Astrocyte (in vitro differentiated cells and primary cell): ENCODE measurements around the gene GSG1L. TPM values are rescaled to one million over a fixed set of nuclear protein-coding genes. Genes with fewer than 3 reads are reported as not detected.

Source experiments
- DNase-seq: peaks from one replicate; pipeline ENCODE4 v3.0.0-alpha.2; 2010; ENCODE audit warnings: low read depth
- FAIRE-seq: peaks from 2 replicates; lab custom pipeline; 2011; peaks lifted over from hg19 to GRCh38; lab: Jason Lieb, UNC
- H2AFZ ChIP-seq: 2 replicates; pipeline ENCODE4 v1.6.0; 2012; ENCODE audit warnings: low read depth, low read length, inconsistent platforms
- H3K27ac ChIP-seq: 2 replicates; pipeline ENCODE4 v1.5.1; 2011; ENCODE audit warnings: low read depth, low read length, inconsistent platforms
- H3K27me3 ChIP-seq: 2 replicates; pipeline ENCODE4 v1.6.0; 2011; ENCODE audit warnings: low read length, inconsistent platforms; ENCODE audit not compliant: insufficient read depth
- H3K36me3 ChIP-seq: 2 replicates; pipeline ENCODE4 v1.5.1; 2011; ENCODE audit warnings: low read length, inconsistent platforms; ENCODE audit not compliant: insufficient read depth
- H3K4me1 ChIP-seq: 2 replicates; pipeline ENCODE4 v1.5.1; 2011; ENCODE audit warnings: low read length, inconsistent platforms; ENCODE audit not compliant: insufficient read depth
- H3K4me2 ChIP-seq: 2 replicates; pipeline ENCODE4 v1.6.0; 2012; ENCODE audit warnings: low read length, inconsistent platforms
- H3K4me3 ChIP-seq: 2 replicates; pipeline ENCODE4 v1.5.1; 2011; ENCODE audit warnings: low read depth, mild to moderate bottlenecking, low read length, inconsistent platforms; ENCODE audit not compliant: insufficient read depth
- H3K79me2 ChIP-seq: 2 replicates; pipeline ENCODE4 v1.6.0; 2012; ENCODE audit warnings: mild to moderate bottlenecking, low read length, inconsistent platforms; ENCODE audit not compliant: insufficient read depth
- H3K9ac ChIP-seq: 2 replicates; pipeline ENCODE4 v1.6.0; 2012; ENCODE audit warnings: mild to moderate bottlenecking, low read length, inconsistent platforms
- H3K9me3 ChIP-seq: 2 replicates; pipeline ENCODE4 v1.5.1; 2012; ENCODE audit warnings: low read depth, mild to moderate bottlenecking, low read length, inconsistent platforms; ENCODE audit not compliant: insufficient read depth
- H4K20me1 ChIP-seq: 2 replicates; pipeline ENCODE4 v1.6.0; 2012; ENCODE audit warnings: low read length, inconsistent platforms; ENCODE audit not compliant: insufficient read depth
- H3K27ac Mint-ChIP-seq: one replicate; pipeline ENCODE4 v1.8.0; 2021; ENCODE audit warnings: mild to moderate bottlenecking, mixed read lengths; ENCODE audit not compliant: unreplicated experiment
- H3K27me3 Mint-ChIP-seq: one replicate; pipeline ENCODE4 v1.8.0; 2021; ENCODE audit warnings: low read depth, mixed read lengths; ENCODE audit not compliant: unreplicated experiment
- H3K36me3 Mint-ChIP-seq: one replicate; pipeline ENCODE4 v1.8.0; 2021; ENCODE audit warnings: low read depth, mixed read lengths; ENCODE audit not compliant: unreplicated experiment
- H3K4me1 Mint-ChIP-seq: one replicate; pipeline ENCODE4 v1.8.0; 2021; ENCODE audit warnings: low read depth, mixed read lengths; ENCODE audit not compliant: unreplicated experiment
- H3K4me3 Mint-ChIP-seq: one replicate; pipeline ENCODE4 v1.8.0; 2021; ENCODE audit warnings: mild to moderate bottlenecking, moderate library complexity, mixed read lengths; ENCODE audit not compliant: unreplicated experiment
- H3K9me3 Mint-ChIP-seq: one replicate; pipeline ENCODE4 v1.8.0; 2021; ENCODE audit warnings: mild to moderate bottlenecking, mixed read lengths; ENCODE audit not compliant: unreplicated experiment
- CTCF ChIP-seq: IDR thresholded peaks from 2 replicates; pipeline ENCODE4 v1.5.1; 2011; ENCODE audit warnings: low read depth, mild to moderate bottlenecking, inconsistent platforms, low read length, moderate library complexity; ENCODE audit not compliant: insufficient read depth
- EZH2 ChIP-seq: IDR thresholded peaks from 2 replicates; pipeline ENCODE4 v1.6.1; 2012; ENCODE audit warnings: mild to moderate bottlenecking, low read length, inconsistent platforms; ENCODE audit not compliant: insufficient read depth
- total RNA-seq: library from RNA; stranded (reverse); gene quantifications from 2 replicates; pipeline ENCODE4 v1.2.1, GENCODE V29; 2021

The GSG1L gene
- total RNA-seq, 1 donor from 2014 or later: not detected

DNA sequence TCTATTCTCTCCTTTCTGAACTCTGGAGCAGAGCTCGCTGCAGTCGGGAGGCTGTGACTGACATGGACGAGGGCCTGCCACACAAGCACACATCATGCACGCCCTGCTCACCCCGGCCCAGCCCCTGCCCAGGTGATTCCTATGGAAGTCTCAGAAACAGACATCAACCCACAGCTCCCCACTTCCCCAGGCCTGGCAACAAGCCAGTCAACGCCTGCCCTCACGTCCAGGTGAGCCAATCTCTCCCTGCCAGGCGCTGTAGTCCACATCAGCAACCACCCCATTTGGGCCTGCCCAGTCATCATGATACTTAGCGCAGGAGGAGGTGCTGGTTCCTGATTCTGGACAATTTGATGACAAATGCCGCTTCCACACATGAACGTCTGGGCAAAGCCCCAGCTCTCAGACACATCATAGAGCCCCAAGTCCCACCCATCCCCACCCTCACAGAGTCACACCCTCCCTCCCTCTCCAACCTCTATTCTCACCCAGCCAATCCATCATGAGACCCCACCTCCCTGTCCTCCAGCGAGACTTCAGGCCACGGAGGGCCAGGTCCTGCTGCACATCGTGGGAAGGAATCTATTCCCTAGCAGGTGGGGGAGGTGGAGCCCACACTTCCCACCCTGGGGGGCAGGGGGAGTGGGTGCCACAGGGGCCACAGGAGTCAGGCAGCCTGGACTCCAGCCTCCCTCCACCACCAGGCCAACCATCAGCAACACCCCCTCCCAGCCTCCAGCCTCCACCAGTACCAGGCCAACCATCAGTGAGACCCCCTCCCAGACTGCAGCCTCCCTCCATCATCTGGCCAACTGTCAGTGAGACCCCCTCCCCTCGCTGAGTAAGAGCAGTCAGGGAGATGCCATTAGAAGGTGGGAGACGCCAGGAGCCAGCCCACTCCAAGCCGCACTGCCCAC, 33.7 kb upstream of the GSG1L start:
- no peaks in the 10 kb centered on the region for H3K4me1 ChIP-seq
- no peaks in the 10 kb centered on the region for H3K9me3 Mint-ChIP-seq
- no peak overlapping the region for H3K4me2 ChIP-seq
- H3K9ac ChIP-seq: no peak overlapping the region
- no peaks in the 10 kb centered on the region for H3K27me3 Mint-ChIP-seq
- no peak overlapping the region for H2AFZ ChIP-seq
- no peaks in the 10 kb centered on the region for H3K27me3 ChIP-seq
- FAIRE-seq (no peak), DNase-seq (no peak)
- H3K4me1 Mint-ChIP-seq: peaks cover 6% of the 10 kb centered on the region
- H3K9me3 ChIP-seq: no peaks in the 10 kb centered on the region
- no peak overlapping the region for H3K27ac Mint-ChIP-seq
- peaks cover 2% of the 10 kb centered on the region for H3K79me2 ChIP-seq
- H4K20me1 ChIP-seq: peaks cover 51% of the 10 kb centered on the region
- H3K27ac ChIP-seq: no peak overlapping the region
- TF ChIP-seq CTCF (no peak), EZH2 (no peak)
- H3K36me3 ChIP-seq: peaks cover 20% of the 10 kb centered on the region
- H3K4me3 Mint-ChIP-seq: no peak overlapping the region
- H3K4me3 ChIP-seq: no peak overlapping the region
- H3K36me3 Mint-ChIP-seq: peaks cover 18% of the 10 kb centered on the region

- peaks cover 65% of the 10 kb centered on the region for H4K20me1 ChIP-seq
- peaks cover 10% of the 10 kb centered on the region for H3K4me1 Mint-ChIP-seq
- no peaks in the 10 kb centered on the region for H3K9me3 ChIP-seq
- peaks cover 13% of the 10 kb centered on the region for H3K4me1 ChIP-seq
- H3K27me3 ChIP-seq: no peaks in the 10 kb centered on the region
- H3K36me3 Mint-ChIP-seq: peaks cover 3% of the 10 kb centered on the region
- no peak for FAIRE-seq
- no peaks in the 10 kb centered on the region for H3K27me3 Mint-ChIP-seq
- H3K36me3 ChIP-seq: peaks cover 7% of the 10 kb centered on the region
- no peak overlapping the region for H3K27ac Mint-ChIP-seq
- H3K27ac ChIP-seq: no peak overlapping the region
- peaks cover 2% of the 10 kb centered on the region for H3K79me2 ChIP-seq
- TF ChIP-seq CTCF (no peak), EZH2 (no peak)
- no peak overlapping the region for H3K9ac ChIP-seq
- H3K4me2 ChIP-seq: no peak overlapping the region
- H3K4me3 ChIP-seq: no peak overlapping the region
- no peak for DNase-seq
- H3K9me3 Mint-ChIP-seq: no peaks in the 10 kb centered on the region
- no peak overlapping the region for H2AFZ ChIP-seq
- no peak overlapping the region for H3K4me3 Mint-ChIP-seq
Measured at GRCh38 chr16:28093385-28093725, 29.8 kb upstream of the GSG1L start.
